Smooth muscle cell of the coronary artery (primary cell): ENCODE results near the gene SELENOV. TPM values are rescaled to one million over a fixed set of nuclear protein-coding genes. Genes with fewer than 3 reads are reported as not detected.

Experiments used
- total RNA-seq: library from RNA; depleted of rRNA; stranded (reverse); fragments of >200 nt; gene quantifications from 2 replicates; pipeline ENCODE4 v1.2.3, GENCODE V29; 2014; ENCODE audit warnings: low replicate concordance

Gene SELENOV, protein sequence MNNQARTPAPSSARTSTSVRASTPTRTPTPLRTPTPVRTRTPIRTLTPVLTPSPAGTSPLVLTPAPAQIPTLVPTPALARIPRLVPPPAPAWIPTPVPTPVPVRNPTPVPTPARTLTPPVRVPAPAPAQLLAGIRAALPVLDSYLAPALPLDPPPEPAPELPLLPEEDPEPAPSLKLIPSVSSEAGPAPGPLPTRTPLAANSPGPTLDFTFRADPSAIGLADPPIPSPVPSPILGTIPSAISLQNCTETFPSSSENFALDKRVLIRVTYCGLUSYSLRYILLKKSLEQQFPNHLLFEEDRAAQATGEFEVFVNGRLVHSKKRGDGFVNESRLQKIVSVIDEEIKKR
- not detected in 2 replicates for total RNA-seq

DNA sequence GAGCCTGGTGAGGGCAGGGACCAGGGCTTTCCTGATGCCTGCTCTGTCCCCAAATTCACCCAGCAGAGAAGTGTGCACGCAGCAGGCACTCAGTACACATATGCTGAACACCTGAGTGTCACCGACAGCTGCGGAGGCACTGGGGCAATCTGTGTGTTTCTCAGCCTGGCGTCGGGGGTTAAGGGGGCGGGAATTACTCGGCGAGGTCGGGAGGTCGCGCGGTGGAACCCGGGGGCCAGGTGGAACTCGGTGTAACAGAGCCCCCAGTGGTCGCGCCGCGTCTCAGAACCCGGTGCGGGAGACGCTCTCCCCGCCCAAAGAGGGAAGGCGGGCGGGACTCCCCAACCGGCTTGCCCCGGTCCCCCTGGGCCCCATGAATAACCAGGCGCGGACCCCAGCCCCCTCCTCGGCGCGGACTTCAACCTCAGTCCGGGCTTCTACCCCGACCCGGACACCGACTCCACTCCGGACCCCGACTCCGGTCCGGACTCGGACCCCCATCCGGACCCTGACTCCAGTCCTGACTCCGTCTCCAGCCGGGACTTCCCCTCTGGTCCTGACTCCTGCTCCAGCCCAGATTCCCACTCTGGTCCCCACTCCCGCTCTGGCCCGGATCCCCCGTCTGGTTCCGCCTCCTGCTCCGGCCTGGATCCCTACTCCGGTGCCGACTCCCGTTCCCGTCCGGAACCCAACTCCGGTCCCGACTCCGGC, at the start of gene SELENOV:
TSS of gene SELENOV (plus strand) at position 300 of the 711 bp plus-strand sequence. CDS start at position 374, 74 bp downstream.

DNA sequence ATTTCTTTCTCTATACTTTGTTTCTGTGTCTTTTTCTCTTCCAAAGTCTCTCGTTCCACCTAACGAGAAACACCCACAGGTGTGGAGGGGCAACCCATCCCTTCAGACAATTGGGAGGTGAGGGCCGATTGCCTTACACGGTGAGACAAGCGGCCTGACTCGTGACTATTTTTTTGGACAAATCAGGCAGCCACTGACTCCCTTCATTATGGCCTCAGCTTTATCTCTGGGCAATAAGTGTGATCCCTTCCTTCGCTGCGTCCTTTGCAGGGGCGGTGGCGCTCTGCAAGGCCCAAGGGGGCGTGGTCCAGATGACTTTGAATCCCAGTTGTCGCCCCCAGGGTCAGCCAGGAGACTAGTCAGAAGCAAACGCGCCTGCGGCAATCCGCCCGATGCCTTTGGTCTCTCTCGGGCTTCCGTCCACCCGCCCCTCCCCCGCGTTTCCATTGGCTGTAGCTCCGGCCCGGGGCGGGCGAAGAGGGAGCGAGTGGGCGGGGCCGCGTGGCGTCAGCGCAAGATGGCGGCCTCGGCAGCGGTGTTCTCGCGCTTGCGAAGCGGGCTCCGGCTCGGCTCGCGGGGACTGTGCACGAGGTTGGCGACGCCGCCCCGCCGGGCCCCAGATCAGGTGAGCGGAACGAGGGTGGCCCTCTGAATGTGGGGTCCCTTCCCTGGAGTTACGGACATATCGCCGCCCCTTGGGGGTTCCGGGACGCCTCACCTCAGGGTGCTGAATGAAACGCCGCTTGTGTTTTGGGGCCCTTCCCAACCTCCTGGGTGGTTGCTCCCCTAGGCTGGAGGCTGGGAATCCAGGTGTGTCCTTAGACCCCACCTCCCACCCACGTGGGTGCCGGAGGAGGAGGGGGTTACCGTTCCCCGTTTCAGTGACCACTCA, 34.4 kb upstream of the SELENOV start, which contains the start of gene TIMM50:
TSS of gene TIMM50 (plus strand) at position 502 of the 892 bp plus-strand sequence. CDS start at position 518, 16 bp downstream.

DNA sequence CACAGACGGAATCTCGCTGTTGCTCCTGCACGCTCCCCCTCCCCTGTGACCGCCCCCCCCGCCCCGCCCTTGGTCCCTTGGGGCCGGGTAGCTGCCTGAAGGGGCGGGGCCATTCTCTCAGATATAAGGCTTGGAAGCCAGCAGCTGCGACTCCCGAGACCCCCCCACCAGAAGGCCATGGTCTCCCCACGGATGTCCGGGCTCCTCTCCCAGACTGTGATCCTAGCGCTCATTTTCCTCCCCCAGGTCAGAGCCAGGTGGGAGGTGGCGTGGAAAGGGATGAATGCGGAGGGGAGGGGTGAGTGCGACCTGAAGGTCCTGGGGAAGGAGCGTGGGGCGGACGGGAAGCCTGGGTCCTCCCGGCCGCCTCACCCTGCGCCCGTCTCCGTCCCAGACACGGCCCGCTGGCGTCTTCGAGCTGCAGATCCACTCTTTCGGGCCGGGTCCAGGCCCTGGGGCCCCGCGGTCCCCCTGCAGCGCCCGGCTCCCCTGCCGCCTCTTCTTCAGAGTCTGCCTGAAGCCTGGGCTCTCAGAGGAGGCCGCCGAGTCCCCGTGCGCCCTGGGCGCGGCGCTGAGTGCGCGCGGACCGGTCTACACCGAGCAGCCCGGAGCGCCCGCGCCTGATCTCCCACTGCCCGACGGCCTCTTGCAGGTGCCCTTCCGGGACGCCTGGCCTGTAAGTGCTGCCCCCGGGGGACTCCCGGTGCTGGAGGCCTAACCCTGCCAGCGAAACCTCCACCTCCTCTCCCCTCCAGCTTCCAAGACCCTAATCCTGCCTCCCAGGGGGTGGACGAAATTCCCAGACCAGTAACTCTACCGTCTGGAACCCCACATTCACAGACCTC, 15.9 kb upstream of the SELENOV start, which contains the start of gene DLL3:
TSS of gene DLL3 (plus strand) at position 150 of the 845 bp plus-strand sequence. CDS start at position 178, 28 bp downstream.

DNA sequence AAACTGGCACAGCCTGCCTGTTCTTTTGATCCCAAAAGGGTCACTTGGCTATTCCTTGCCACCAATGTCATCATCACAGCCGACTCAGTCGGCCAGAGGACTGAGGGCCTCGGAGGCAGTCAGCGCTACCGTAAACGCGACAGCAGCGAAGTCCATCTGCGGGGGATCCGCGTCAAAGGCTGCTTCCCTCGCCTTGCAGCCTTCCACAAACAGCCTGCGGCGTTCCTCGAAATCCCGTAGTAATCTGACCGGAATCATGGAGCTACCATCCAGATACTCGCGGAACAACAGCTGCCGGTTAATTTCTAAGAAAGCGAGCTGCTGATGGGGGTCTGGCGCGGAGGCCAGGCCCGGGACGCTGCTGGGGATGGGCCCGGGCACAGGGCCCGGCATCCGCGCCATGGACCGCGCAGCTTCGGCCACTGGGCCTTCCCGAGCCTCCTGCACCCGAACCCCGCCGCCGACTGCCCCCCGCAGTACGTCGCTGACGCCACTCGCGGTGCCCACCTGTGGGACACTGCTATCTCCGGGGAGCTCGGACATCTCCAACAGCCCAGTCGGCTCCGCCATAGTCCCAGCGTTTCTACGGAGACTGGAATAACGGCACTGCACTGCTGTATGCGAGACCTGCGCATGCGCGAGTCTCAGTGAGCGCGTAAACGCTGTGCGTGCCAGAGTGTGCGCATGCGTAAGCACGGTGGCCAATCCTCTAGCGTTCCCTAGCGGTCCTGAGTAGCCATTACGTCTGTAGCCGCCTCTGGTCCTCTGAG, 17.5 kb downstream of the SELENOV start, which contains the start of gene EID2B:
TSS of gene EID2B (minus strand) at position 620 of the 770 bp plus-strand sequence. CDS start at position 570, 50 bp downstream.

DNA sequence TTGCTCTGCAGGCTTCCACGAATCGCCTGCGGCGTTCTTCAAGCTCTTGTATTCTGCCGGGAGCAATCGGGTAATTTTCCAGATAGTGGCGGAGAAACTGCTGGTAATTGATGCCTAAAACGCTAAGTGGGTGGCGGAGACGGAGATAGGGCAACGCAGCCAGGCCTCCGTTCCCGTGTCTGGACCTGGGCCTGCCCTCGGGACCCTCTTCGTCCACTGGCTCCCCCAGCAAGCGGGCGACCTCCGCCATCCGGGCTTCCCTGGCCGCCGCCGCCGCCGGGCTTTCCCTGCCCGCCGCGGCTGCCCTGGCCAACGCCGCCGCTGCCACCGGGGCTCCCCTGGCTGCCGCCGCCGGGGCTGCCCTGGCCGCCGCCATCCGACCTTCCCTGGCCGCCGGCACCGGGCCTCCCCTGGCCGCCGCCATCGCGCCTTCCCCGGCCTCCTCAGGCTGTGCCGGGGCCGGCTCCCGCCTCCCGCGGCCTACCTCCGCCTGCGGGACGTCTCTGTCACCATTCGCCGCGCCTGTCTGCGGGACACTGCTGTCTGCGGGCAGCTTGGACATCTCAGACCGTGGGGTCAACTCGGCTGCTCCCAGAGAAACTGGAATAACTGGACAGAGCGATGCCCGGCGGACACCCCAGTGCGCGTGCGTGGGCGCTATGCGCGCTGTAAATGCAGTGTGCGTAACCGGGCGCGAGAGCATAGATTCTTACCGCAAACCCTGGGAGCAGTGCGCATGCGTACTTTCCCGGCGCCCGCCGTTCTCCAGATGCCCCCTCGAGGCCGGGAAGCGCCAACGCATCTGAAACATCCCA, 24.8 kb downstream of the SELENOV start, which contains the start of gene EID2:
TSS of gene EID2 (minus strand) at position 644 of the 815 bp plus-strand sequence. CDS start at position 562, 82 bp downstream.

Other genes with a start within 250 kb of the SELENOV start
- not detected in 2 replicates for gene IFNL2, start 246.7 kb upstream of the SELENOV start, total RNA-seq
- gene IFNL1, start 218.7 kb upstream of the SELENOV start, total RNA-seq, result not detected in 2 replicates
- 0.08 and 0.12 TPM in 2 replicates for gene LRFN1, start 194.3 kb upstream of the SELENOV start, total RNA-seq
- gene GMFG, start 179.1 kb upstream of the SELENOV start, total RNA-seq, result 0.60 and 0.70 TPM in 2 replicates
- 22.5 and 38.7 TPM in 2 replicates for gene SAMD4B, start 172.7 kb upstream of the SELENOV start, total RNA-seq
- 40.4 and 86.8 TPM in 2 replicates for gene PAF1, start 124.0 kb upstream of the SELENOV start, total RNA-seq
- 9.4 and 11.0 TPM in 2 replicates for gene MED29, start 123.8 kb upstream of the SELENOV start, total RNA-seq
- 0.60 and 3.7 TPM in 2 replicates for gene ZFP36, start 108.3 kb upstream of the SELENOV start, total RNA-seq
- 5.1 and 20.7 TPM in 2 replicates for gene PLEKHG2, start 102.5 kb upstream of the SELENOV start, total RNA-seq
- gene RPS16, start 79.2 kb upstream of the SELENOV start, total RNA-seq, result 185 and 379 TPM in 2 replicates
- gene SUPT5H, start 69.6 kb upstream of the SELENOV start, total RNA-seq, result 56.4 and 138 TPM in 2 replicates
- 46.9 and 63.3 TPM in 2 replicates for gene TIMM50, start 34.3 kb upstream of the SELENOV start, total RNA-seq
- gene DLL3, start 16.2 kb upstream of the SELENOV start, total RNA-seq, result 0.08 TPM in 1 of 2 replicates, not detected in the other
- 2.0 and 2.9 TPM in 2 replicates for gene EID2B, start 17.7 kb downstream of the SELENOV start, total RNA-seq
- gene EID2, start 25.0 kb downstream of the SELENOV start, total RNA-seq, result 3.3 and 13.4 TPM in 2 replicates
- not detected in 2 replicates for gene LGALS13, start 87.4 kb downstream of the SELENOV start, total RNA-seq
- not detected in 2 replicates for gene LGALS16, start 140.8 kb downstream of the SELENOV start, total RNA-seq
- 0.08 TPM in 1 of 2 replicates, not detected in the other for gene LGALS14, start 189.3 kb downstream of the SELENOV start, total RNA-seq
- gene CLC, start 222.9 kb downstream of the SELENOV start, total RNA-seq, result not detected in 2 replicates